ENCODE data around the gene ULK1.

ULK1 gene
- total RNA-seq: 4.3 to 30.5 (median 11.0) reads per million in 17 experiments

- peak; percentile 93 to 98 (median 96) for DNase-seq
These were observed at the start of gene ULK1 for GRCh38 chr12:131894313-131894860. Gene ULK1, plus strand, starts transcription at chr12:131894622. Its CDS starts 380 bp downstream, at chr12:131895002.

GRCh38 chr12:131844656-131845055 is 49.8 kb upstream of the ULK1 start:
- no peak for DNase-seq

- DNase-seq: no peak
These were observed 49.3 kb upstream of the ULK1 start for GRCh38 chr12:131845121-131845520.

- DNase-seq: no peak
These were observed 47.0 kb upstream of the ULK1 start for GRCh38 chr12:131847456-131847855.

GRCh38 chr12:131848753-131849152 is 45.7 kb upstream of the ULK1 start:
- DNase-seq: no peak

- no peak for DNase-seq
These were observed 44.5 kb upstream of the ULK1 start for GRCh38 chr12:131849700-131850553.

GRCh38 chr12:131850856-131851559 is 43.4 kb upstream of the ULK1 start:
- DNase-seq: peak; percentile 67 to 85 (median 76)

- DNase-seq: no peak
These were observed 42.5 kb upstream of the ULK1 start for GRCh38 chr12:131851741-131852550.

- DNase-seq: peak; percentile 22 to 65 (median 40)
These were observed 41.7 kb upstream of the ULK1 start for GRCh38 chr12:131852551-131853299.

GRCh38 chr12:131853832-131854797 is 40.3 kb upstream of the ULK1 start:
- DNase-seq: no peak

- no peak for DNase-seq
These were observed 39.5 kb upstream of the ULK1 start for GRCh38 chr12:131854861-131855476.

- no peak for DNase-seq
These were observed 38.8 kb upstream of the ULK1 start for GRCh38 chr12:131855521-131856142.

GRCh38 chr12:131856366-131857097 is 37.9 kb upstream of the ULK1 start:
- DNase-seq: no peak

GRCh38 chr12:131857908-131858850 is 36.2 kb upstream of the ULK1 start:
- no peak for DNase-seq

- peak; percentile 48 to 87 (median 73) for DNase-seq
These were observed 33.8 kb upstream of the ULK1 start for GRCh38 chr12:131860472-131861260.

GRCh38 chr12:131861261-131862083 is 33.0 kb upstream of the ULK1 start:
- no peak for DNase-seq
